H54 (cell line): Measurements from ENCODE around the gene MUC6.
"Not testable (repeated sequence)": the region's sequence is repeated elsewhere in the genome, so short reads cannot be mapped to it uniquely, and the experiment has no call there.

ENCODE experiments used
- DNase-seq: peaks from one replicate; pipeline ENCODE4 v3.0.0; 2011; ENCODE audit warnings: low spot score, mixed read lengths; ENCODE audit not compliant: insufficient read length
- FAIRE-seq: peaks from 3 replicates; lab custom pipeline; 2011; peaks lifted over from hg19 to GRCh38; lab: Jason Lieb, UNC
- POLR2A ChIP-seq: IDR thresholded peaks from 2 replicates; pipeline ENCODE4 v1.6.1; 2011; ENCODE audit warnings: low read depth, mild to moderate bottlenecking, low read length

Gene MUC6

DNA sequence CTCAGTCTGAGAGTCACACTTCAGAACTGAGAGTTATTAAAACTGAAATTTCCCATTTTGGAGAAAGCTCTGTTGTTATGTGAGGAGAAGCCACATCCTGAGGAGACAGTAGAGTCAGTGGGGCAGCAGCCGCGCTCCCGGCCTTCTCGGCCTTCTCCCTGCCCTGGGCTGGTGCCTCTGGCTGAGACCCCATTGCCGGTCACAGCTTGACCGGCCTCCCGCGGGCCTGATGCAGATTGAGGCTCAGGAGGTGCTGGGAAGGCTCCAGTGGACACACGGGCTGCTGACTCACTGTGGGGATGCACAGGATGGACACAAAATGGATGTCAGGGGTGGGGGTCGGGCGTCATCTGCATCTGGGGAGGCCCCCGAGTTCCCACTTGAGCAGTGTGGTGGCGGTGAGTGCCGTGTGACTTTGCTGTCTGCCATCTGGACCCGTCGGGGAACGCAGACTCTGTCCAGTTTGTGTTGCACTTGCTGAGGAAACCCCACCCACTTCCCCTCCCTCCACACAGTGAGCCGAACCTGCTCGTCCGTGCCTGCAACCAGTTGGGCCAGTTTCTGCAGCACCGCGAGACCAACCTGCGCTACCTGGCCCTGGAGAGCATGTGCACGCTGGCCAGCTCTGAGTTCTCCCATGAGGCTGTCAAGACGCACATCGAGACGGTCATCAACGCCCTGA, 50.1 kb downstream of the MUC6 start:
- DNase-seq (no peak), FAIRE-seq (no peak)
- TF ChIP-seq POLR2A: no peak

DNA sequence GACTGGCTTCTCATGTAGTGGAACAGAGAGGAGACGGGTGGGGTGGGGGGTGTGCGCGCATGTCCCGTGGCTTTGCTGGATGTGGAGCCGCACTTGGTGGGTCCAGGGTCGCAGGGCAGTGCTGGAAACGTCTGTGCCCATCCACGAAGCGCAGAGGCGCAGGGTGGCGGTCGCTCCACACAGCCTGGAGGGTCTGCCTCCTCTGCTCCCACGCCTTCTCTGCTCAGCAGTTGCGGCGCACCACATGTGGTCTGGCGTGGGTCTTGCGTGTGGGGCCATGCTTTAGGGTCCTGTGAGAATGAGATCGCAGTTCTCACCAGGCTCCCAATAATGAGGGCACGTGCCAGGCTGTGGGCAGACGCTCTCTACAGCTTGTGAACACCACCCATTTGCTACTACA, 50.7 kb downstream of the MUC6 start:
- DNase-seq (no peak), FAIRE-seq (no peak)
- TF ChIP-seq POLR2A: no peak

DNA sequence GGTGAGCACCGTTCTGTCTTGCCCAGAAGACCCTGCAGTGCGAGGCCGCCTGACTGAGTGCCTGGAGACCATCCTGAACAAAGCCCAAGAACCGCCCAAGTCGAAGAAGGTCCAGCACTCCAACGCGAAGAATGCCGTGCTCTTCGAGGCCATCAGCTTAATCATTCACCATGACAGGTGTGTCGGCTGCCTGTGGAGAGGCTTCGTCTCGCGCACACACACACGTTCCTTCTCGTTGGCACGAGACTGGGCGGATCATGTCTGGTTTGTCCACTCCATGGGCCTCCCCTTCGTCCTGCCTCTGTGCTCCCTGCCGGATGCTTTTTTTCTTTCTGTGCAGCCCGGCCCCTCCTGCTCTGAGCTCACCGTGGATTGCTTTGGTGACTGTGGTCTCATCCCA, 51.1 kb downstream of the MUC6 start:
- TF ChIP-seq POLR2A: no peak
- DNase-seq (no peak), FAIRE-seq (no peak)

DNA sequence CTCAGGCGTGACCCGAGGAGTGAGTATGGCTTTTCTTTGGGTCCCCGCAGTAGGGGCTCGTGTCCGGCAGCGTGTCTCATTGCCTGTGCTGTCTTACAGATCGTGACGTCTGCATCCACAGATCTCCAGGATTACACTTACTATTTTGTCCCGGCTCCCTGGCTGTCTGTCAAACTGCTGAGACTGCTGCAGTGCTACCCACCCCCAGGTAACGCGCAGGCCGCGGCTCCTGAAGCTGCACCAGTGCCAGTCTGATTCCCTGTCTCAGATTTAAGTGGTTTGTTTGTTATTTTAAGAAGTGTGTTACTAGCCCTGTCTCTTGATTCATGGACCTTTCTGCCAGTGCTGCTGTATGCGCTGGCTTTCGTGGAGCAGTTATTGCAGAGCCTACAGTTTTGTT, 52.0 kb downstream of the MUC6 start:
- DNase-seq (no peak), FAIRE-seq (no peak)
- TF ChIP-seq POLR2A: no peak

DNA sequence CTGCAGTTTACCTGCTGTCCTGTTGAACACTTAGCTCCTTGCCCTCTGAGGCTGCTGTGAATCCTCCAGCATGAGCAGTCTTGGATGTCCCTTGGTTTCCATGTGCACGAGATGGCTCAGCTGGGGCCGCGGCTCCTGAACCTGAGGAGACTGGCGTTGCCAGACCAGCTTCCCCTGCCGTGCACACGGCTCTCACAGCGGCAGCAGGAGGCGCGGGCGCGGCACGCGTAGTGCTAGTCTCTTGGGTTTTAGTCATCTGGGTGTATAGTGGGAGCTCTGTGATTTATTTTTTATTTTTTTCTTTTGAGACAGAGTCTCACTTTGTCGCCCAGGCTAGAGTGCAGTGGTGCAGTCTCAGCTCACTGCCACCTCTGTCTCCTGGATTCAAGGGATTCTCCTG, 54.8 kb downstream of the MUC6 start:
- DNase-seq: no peak
- no peak for FAIRE-seq
- no peak for TF ChIP-seq POLR2A

DNA sequence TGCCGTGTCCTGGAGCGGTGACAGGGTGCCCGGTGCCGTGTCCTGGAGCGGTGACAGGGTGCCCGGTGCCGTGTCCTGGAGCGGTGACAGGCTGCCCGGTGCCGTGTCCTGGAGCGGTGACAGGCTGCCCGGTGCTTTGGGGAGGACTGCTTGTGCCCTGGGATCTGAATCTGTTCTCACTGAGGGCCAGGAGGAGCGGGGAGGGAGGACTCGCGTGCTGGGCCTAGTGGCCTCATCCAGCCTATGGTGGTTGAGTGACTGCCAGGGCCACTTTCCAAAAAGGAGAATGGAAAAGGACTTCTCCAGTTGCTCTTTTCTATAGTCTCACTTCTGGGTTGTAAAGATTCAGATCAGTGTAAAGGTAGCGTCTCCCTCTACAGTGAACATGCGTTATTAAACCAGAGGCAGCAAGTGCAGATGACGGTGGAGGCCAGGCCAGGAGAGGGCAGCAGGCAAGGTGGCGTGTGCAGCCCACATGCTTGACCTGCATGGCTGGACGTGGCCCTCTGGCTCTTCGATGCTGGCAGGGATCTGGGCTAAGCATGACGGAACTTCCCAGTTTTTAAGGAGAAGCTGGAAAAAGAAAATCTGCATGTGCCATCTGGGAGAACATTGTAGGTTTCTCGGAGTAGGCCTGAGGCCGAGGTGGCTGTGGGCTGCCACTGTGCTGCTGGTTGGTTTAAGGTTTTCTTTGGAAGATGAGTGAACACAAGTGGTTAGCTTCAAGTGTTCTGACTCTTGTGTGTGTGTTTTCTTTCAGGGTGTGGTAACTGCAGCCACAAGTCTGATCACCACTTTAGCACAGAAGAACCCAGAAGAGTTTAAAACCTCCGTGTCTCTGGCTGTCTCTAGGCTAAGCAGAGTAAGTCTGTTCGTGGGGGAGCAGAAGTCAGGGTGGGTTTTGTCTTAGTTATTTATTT, 55.8 kb downstream of the MUC6 start:
- no peak for FAIRE-seq
- no peak for TF ChIP-seq POLR2A

DNA sequence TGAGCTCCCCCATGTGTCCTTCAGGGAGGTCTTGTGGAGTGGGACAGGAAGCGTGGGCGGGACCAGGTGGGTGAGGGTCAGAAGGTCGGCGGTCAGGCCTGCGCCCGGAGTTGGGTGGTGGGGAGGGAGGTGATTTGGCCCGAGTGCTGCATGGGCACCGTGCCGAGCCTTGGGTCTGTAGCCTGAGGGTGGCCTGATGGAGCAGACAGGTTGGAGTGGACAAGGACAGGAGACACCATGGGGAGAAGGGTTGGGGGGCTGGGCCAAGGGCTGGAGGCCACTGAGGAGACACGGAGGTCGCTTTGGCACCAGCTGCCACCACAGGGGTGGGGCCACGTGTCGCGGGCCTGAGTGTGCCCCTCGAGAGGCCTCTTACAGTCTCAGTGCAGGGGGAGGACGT, 57.7 kb downstream of the MUC6 start:
- TF ChIP-seq POLR2A: no peak
- FAIRE-seq (no peak), DNase-seq (no peak)

More for the DNA sequence above, 55.8 kb downstream of the MUC6 start:
- no peak for DNase-seq

DNA sequence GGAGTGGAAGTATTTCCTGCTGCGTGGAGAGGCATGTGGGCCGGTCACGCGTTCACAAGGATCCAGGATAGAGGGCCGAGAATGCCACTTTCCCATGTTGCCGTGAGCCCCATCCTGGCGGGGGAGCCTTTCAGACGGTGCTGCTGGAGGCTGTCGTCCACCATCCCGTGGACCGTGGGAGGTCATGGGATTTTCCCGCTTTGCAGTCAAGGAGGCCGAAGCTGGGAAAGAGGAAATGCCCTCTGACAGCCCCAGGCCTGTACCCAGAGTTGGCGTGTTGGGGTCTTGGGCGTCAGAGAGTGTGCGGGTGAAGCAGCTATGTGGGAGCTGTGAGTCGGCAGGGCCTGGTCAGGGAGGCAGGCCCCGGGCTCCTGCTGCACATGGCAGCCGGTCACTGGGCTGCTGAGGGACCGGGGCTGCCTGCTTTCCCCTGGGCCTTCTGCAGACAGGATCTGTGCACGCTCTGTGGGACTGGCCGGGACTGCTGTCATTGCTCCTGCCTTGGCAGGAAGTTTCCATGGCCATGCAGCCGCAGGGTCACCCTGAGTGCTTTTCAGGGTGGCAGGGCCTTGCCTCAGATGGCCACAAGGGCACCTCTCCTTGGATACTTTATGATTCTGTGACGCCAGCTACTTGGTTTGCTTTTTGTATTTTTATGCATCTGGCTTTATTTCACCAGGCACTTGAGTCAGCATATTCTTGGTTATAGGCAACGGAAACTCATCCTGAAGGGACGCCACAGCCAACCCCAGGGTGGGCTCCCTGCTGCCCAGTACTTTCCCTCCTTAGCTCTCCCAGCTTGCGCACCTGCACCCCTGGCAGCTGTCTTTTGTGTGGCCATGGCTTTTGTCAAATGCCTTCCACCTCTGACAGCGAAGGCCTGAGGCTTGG, 58.4 kb downstream of the MUC6 start:
- DNase-seq: no peak
- no peak for TF ChIP-seq POLR2A
- no peak for FAIRE-seq

DNA sequence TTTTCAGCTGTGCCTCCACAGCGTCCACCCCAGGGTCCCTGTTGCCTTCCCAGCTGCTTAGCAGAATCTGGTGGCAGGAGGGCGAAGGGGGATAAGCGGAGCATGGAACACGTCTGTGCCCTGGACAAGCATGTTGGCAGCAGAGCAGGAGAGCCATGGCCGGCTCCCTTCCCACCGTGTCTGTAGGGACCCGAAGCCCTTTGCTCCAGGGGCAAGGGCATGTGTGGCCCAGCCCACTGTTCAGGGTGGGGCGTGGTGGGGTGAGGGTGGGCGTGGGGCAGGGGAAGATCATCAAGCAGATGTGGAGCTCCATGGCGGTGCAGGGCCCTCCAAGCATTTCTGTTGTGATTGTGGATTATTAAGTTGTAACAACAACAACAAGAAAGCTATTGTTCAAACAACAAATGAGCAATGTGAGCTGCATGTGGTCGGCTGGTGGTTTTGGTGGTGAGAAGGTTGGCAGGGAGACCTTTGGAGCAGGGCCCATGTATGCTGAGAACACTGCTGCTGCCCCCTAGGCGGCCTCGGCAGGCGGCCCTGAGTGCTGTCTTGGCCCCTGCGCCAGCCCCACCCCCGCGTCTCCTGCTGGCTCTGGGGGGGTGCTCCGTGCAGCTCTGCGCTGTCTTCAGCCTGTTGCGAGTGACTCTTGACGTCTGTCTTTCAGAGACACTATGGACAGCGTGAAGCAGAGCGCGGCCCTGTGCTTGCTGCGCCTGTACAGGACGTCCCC, 59.9 kb downstream of the MUC6 start:
- DNase-seq (no peak), FAIRE-seq (no peak)
- no peak for TF ChIP-seq POLR2A

DNA sequence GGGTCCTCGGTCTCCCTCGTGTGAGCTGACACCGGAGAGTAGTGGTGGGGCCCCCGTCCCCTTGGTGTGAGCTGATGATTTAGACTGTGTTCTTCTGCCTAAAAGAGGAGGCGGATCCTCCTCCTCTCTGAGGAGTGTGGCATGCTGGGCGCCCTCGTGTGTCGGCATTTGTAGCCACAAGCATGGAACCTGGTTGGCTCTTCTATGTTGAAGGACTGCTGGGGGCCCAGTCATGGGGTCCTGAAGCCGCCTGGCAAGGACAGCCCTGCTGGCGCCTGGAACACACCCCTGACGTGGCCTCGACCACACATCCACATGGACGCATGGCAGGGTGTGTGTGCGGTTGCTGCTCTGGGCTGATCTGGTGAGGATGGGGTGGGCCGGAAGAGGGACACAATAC, 60.7 kb downstream of the MUC6 start:
- FAIRE-seq (no peak), DNase-seq (no peak)
- TF ChIP-seq POLR2A: no peak

DNA sequence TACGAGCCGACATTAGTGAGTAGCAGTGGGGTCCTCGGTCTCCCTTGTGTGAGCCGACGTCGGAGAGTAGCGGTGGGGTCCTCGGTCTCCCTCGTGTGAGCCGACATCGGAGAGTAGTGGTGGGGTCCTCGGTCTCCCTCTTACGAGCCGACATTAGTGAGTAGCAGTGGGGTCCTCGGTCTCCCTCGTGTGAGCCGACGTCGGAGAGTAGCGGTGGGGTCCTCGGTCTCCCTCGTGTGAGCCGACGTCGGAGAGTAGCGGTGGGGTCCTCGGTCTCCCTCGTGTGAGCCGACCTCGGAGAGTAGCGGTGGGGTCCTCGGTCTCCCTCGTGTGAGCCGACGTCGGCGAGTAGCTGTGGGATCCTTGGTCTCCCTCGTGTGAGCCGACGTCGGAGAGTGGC, 61.1 kb downstream of the MUC6 start:
- FAIRE-seq, DNase-seq: not testable (repeated sequence)

DNA sequence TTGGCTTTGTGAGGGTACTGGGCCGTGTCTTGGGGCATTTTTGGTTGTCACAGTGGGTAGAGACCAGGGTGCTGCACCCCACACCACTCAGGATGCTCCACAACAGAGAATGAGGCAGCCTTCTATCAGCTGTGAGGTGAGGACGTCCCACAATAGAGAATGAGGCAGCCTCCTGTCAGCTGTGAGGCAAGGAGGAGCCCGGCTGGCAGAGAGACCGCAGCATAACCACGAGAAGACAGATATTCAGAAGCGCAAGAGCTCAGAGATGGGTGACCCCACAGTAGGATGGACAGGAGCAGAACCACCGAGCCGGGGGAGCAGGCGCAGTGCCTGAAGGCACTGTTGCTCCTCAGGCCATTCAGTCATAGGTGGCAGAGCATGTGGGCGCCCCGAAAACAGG, 63.3 kb downstream of the MUC6 start:
- DNase-seq (no peak), FAIRE-seq (no peak)
- TF ChIP-seq POLR2A: no peak

DNA sequence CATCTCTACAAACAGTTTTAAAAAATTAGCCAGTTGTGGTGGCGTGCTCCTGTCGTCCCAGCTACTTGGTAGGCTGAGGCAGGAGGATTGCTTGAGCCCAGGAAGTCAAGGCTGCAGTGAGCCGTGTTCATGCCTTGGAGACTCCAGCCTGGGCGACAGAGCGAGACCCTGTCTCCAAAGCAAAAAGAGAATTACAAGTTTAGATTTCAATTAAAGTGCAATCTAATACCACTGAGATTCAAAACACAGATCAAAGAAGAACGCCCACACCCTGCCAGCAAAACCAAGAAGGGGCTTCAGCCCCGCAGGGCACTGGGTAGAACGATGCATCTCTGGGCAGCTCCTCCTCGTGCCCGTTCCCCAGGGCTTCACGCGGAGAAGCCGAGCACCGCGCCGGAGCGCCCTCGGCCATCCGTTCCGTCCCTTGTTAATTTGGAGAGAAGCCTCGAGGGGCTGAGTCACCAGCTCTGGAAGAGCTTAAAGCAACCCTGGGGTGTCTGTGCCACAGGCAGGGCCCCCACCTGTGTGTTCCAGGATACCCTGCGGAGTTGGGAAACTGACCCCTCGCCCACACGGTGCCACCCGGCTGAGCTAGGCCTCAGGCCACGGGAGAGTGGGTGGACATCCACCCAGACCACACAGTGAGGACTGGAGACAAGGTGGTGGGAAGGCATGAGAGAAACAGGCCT, 63.9 kb downstream of the MUC6 start:
- DNase-seq (no peak), FAIRE-seq (no peak)
- TF ChIP-seq POLR2A: no peak
